Measurements from ENCODE around the gene EFNB1.

DNA sequence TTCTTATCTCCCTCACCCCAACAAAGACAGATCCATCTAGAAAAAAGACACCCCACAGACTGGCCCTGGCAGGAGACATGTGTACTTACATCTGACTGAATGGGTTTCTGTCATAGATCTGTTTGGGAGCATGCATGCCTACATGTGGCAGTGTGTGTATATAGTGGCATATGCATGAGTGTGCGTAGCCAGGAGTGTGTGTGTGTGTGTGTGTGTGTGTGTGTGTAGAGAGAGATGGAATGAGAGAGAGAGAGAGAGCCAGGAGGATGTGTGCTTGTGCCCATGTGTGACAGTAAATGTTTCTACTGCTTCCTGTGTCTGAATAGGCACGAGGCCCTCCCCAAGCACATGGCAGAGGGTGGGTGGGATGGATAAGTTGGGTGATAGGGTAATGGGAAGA lies 37.1 kb downstream of the EFNB1 start:
- TF ChIP-seq, protein P1, sequence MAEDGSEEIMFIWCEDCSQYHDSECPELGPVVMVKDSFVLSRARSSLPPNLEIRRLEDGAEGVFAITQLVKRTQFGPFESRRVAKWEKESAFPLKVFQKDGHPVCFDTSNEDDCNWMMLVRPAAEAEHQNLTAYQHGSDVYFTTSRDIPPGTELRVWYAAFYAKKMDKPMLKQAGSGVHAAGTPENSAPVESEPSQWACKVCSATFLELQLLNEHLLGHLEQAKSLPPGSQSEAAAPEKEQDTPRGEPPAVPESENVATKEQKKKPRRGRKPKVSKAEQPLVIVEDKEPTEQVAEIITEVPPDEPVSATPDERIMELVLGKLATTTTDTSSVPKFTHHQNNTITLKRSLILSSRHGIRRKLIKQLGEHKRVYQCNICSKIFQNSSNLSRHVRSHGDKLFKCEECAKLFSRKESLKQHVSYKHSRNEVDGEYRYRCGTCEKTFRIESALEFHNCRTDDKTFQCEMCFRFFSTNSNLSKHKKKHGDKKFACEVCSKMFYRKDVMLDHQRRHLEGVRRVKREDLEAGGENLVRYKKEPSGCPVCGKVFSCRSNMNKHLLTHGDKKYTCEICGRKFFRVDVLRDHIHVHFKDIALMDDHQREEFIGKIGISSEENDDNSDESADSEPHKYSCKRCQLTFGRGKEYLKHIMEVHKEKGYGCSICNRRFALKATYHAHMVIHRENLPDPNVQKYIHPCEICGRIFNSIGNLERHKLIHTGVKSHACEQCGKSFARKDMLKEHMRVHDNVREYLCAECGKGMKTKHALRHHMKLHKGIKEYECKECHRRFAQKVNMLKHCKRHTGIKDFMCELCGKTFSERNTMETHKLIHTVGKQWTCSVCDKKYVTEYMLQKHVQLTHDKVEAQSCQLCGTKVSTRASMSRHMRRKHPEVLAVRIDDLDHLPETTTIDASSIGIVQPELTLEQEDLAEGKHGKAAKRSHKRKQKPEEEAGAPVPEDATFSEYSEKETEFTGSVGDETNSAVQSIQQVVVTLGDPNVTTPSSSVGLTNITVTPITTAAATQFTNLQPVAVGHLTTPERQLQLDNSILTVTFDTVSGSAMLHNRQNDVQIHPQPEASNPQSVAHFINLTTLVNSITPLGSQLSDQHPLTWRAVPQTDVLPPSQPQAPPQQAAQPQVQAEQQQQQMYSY (CRISPR knock-in tag; IDR thresholded peaks at IDR 0.05): no peak
- no peak for TF ChIP-seq POLR2A (IDR thresholded peaks at IDR 0.05; ENCODE audit: low read depth, low read length)
- no peak for TF ChIP-seq SP1 (IDR thresholded peaks at IDR 0.05; ENCODE audit: low read depth, low read length)
- TF ChIP-seq, protein P2, sequence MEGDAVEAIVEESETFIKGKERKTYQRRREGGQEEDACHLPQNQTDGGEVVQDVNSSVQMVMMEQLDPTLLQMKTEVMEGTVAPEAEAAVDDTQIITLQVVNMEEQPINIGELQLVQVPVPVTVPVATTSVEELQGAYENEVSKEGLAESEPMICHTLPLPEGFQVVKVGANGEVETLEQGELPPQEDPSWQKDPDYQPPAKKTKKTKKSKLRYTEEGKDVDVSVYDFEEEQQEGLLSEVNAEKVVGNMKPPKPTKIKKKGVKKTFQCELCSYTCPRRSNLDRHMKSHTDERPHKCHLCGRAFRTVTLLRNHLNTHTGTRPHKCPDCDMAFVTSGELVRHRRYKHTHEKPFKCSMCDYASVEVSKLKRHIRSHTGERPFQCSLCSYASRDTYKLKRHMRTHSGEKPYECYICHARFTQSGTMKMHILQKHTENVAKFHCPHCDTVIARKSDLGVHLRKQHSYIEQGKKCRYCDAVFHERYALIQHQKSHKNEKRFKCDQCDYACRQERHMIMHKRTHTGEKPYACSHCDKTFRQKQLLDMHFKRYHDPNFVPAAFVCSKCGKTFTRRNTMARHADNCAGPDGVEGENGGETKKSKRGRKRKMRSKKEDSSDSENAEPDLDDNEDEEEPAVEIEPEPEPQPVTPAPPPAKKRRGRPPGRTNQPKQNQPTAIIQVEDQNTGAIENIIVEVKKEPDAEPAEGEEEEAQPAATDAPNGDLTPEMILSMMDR (IDR thresholded peaks at IDR 0.05 in 2 of 3, conservative IDR thresholded peaks at IDR 0.05 in 1 of 3; ENCODE audit: control insufficient read depth in 2 of 3, extremely low read depth in 1 of 3, insufficient read depth in 1 of 3, low read depth in 3 of 3, low read length in 3 of 3): no peak
- TF ChIP-seq EZH2 (IDR thresholded peaks at IDR 0.05; ENCODE audit: borderline replicate concordance, control insufficient read depth, low read depth, low read length): no peak
- TF ChIP-seq GABPA (IDR thresholded peaks at IDR 0.05; ENCODE audit: low read depth): no peak
